GM23338 (cell line): ENCODE measurements around the gene CTSW. TPM values are rescaled to one million over a fixed set of nuclear protein-coding genes. Genes with fewer than 3 reads are reported as not detected.

Experiments
- ATAC-seq: fragments of 200-7000 bp; cut with Tn5 transposase; 3 replicates; pipeline ENCODE4 v1.9.1; 2020
- DNase-seq: peaks from one replicate; pipeline ENCODE4 v3.0.0-alpha.2; 2015; ENCODE audit warnings: low spot score
- H2AFZ ChIP-seq: fragments of 200-600 bp; sonication (generic); 2 replicates; pipeline ENCODE4 v1.8.0; 2016; ENCODE audit warnings: antibody characterized with exemption, mild to moderate bottlenecking, moderate library complexity
- H3F3A ChIP-seq: fragments of 200-600 bp; sonication (generic); replicated peaks from 2 replicates; pipeline ENCODE4 v1.8.0; 2017; ENCODE audit warnings: antibody characterized with exemption, mixed run types, low read depth
- H3K27ac ChIP-seq: fragments of 200-600 bp; sonication (generic); 2 replicates; pipeline ENCODE4 v1.6.1; 2016; ENCODE audit warnings: low read depth
- H3K27me3 ChIP-seq: fragments of 200-600 bp; sonication (generic); 2 replicates; pipeline ENCODE4 v1.8.0; 2016; ENCODE audit warnings: mild to moderate bottlenecking, mixed run types, moderate library complexity; ENCODE audit not compliant: insufficient read depth
- H3K36me3 ChIP-seq: fragments of 200-600 bp; sonication (generic); 2 replicates; pipeline ENCODE4 v1.8.0; 2016; ENCODE audit warnings: mild to moderate bottlenecking; ENCODE audit not compliant: insufficient read depth
- H3K4me1 ChIP-seq: fragments of 200-600 bp; sonication (generic); 2 replicates; pipeline ENCODE4 v1.8.0; 2016; ENCODE audit warnings: mild to moderate bottlenecking, moderate library complexity; ENCODE audit not compliant: insufficient read depth
- H3K4me2 ChIP-seq: fragments of 200-600 bp; sonication (generic); 2 replicates; pipeline ENCODE4 v1.7.1; 2017; ENCODE audit warnings: mixed run types
- H3K4me3 ChIP-seq: fragments of 200-600 bp; sonication (generic); 2 replicates; pipeline ENCODE4 v1.6.1; 2016; ENCODE audit warnings: mixed run types
- H3K79me2 ChIP-seq: fragments of 200-600 bp; sonication (generic); replicated peaks from 2 replicates; pipeline ENCODE4 v1.8.0; 2017; ENCODE audit warnings: mild to moderate bottlenecking; ENCODE audit not compliant: insufficient read depth
- H3K9me2 ChIP-seq: fragments of 200-600 bp; sonication (generic); 2 replicates; pipeline ENCODE4 v1.8.0; 2017; ENCODE audit not compliant: insufficient read depth
- H4K20me1 ChIP-seq: fragments of 200-600 bp; sonication (generic); replicated peaks from 2 replicates; pipeline ENCODE4 v1.8.0; 2017; ENCODE audit warnings: mild to moderate bottlenecking; ENCODE audit not compliant: insufficient read depth
- H3K27ac Mint-ChIP-seq: 2 replicates; pipeline ENCODE4 v1.8.0; 2020; ENCODE audit warnings: inconsistent platforms, mild to moderate bottlenecking, moderate library complexity, mixed read lengths
- H3K27me3 Mint-ChIP-seq: 3 replicates; pipeline ENCODE4 v1.8.0; 2022; ENCODE audit warnings: low read depth, mild to moderate bottlenecking, moderate library complexity, mixed read lengths, inconsistent platforms; ENCODE audit not compliant: insufficient read depth, poor library complexity
- H3K36me3 Mint-ChIP-seq: 3 replicates; pipeline ENCODE4 v1.8.0; 2021; ENCODE audit warnings: low read depth, mild to moderate bottlenecking, inconsistent platforms, moderate library complexity, mixed read lengths
- H3K4me1 Mint-ChIP-seq: 3 replicates; pipeline ENCODE4 v1.8.0; 2020; ENCODE audit warnings: mild to moderate bottlenecking, inconsistent platforms, mixed read lengths
- H3K4me3 Mint-ChIP-seq: 3 replicates; pipeline ENCODE4 v1.8.0; 2021; ENCODE audit warnings: moderate library complexity, mild to moderate bottlenecking, inconsistent platforms, mixed read lengths
- H3K9me3 Mint-ChIP-seq: 3 replicates; pipeline ENCODE4 v1.8.0; 2020; ENCODE audit warnings: moderate library complexity, mild to moderate bottlenecking, inconsistent platforms, mixed read lengths
- CREB1 ChIP-seq: fragments of 250-450 bp; sonication (Bioruptor Pico); IDR thresholded peaks from 2 replicates; pipeline ENCODE4 v1.5.0; 2020; ENCODE audit warnings: low read depth, mild to moderate bottlenecking, moderate library complexity
- EZH2 ChIP-seq: fragments of 200-600 bp; sonication (generic); IDR thresholded peaks from one replicate; pipeline ENCODE4 v1.8.0; 2017; ENCODE audit warnings: antibody characterized with exemption, mild to moderate bottlenecking, low read depth; ENCODE audit not compliant: unreplicated experiment
- EZH2phosphoT487 ChIP-seq: fragments of 200-600 bp; sonication (generic); IDR thresholded peaks from one replicate; pipeline ENCODE4 v1.8.1; 2018; ENCODE audit warnings: antibody characterized with exemption; ENCODE audit not compliant: unreplicated experiment
- JUNB ChIP-seq: IDR thresholded peaks from one replicate; pipeline ENCODE4 v1.6.1; 2016; ENCODE audit warnings: antibody characterized with exemption; ENCODE audit not compliant: unreplicated experiment
- NANOG ChIP-seq: IDR thresholded peaks from 2 replicates; pipeline ENCODE4 v1.6.1; 2016; ENCODE audit warnings: antibody characterized with exemption, borderline replicate concordance
- POLR2AphosphoS5 ChIP-seq: IDR thresholded peaks from 2 replicates; pipeline ENCODE4 v1.6.1; 2016; ENCODE audit warnings: antibody characterized with exemption, low read depth
- ZNF114 ChIP-seq: fragments of 250-450 bp; sonication (Bioruptor Pico); IDR thresholded peaks from 2 replicates; pipeline ENCODE4 v1.5.0; 2020; ENCODE audit warnings: mild to moderate bottlenecking, moderate library complexity
- polyA plus RNA-seq: library from polyadenylated mRNA; unstranded; fragments of >200 nt; fragmentation: Nextera tagmentation; extraction: Ambion mirVana; gene quantifications from 2 replicates; pipeline ENCODE4 v1.2.1, GENCODE V29; 2016
- total RNA-seq: library from RNA; depleted of rRNA; stranded (reverse); fragments of >200 nt; shearing (Covaris generic); gene quantifications from 2 replicates; pipeline ENCODE4 v1.2.3, GENCODE V29; 2014
- TF ChIP-seq, protein P1 (sequence below), 2 experiments: fragments of 200-600 bp in 1 of 2; sonication (generic) in 1 of 2; conservative IDR thresholded peaks; 2 replicates each; pipeline versions ENCODE4 v1.5.1 to v1.6.1; 2016 to 2017; ENCODE audit warnings: antibody characterized with exemption in 2 of 2, low read depth in 2 of 2, mild to moderate bottlenecking in 2 of 2, moderate library complexity in 1 of 2
- TF ChIP-seq, protein P2 (sequence below): IDR thresholded peaks from 2 replicates; pipeline ENCODE4 v1.6.1; 2016; ENCODE audit warnings: antibody characterized with exemption
- TF ChIP-seq, protein P3 (sequence below): IDR thresholded peaks from one replicate; pipeline ENCODE4 v1.6.1; 2018; ENCODE audit warnings: antibody characterized with exemption; ENCODE audit not compliant: unreplicated experiment

The CTSW gene
- total and polyA plus RNA-seq, 2 experiments from 2014 or later: not detected

DNA sequence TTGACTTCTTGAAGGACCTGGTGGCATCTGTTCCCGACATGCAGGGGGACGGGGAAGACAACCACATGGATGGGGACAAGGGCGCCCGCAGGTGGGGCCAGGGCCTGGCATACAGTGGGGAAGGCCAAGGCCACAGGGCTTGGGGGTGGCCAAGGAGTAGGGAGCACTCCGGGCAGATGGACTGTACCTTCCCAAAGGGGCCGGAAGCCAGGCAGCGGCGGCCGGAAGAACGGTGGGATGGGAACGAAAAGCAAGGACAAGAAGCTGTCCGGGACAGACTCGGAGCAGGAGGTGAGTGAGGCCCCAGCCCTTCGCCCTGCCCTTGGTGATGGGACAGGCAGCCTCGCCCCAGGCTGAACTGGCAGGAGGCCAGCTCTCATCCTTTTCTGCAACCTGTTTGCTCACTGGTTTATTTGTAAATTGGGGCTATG, 40.8 kb downstream of the CTSW start:
- Mint-ChIP-seq H3K4me3 (peak overlapping the region; percentile 87), H3K27me3 (peaks cover 15% of the 10 kb centered on the region), H3K4me1 (peaks cover under 1% of the 10 kb centered on the region; the same call in 2 of the 3 replicates), H3K27ac (no peak overlapping the region), H3K36me3 (peaks cover 21% of the 10 kb centered on the region), H3K9me3 (no peaks in the 10 kb centered on the region)
- Histone ChIP-seq H3F3A (0 out of 2 replicates have a peak, but pooled peaks cover 4% of the 10 kb centered on the region), H2AFZ (no peak overlapping the region), H3K27me3 (no peaks in the 10 kb centered on the region), H3K27ac (no peak overlapping the region), H3K4me1 (peaks cover 5% of the 10 kb centered on the region; the same call in 1 of the 2 replicates), H4K20me1 (no peaks in the 10 kb centered on the region), H3K9me2 (no peaks in the 10 kb centered on the region), H3K4me2 (peak overlapping the region; percentile 95), H3K79me2 (peaks cover 7% of the 10 kb centered on the region), H3K36me3 (no peaks in the 10 kb centered on the region; the same call in 1 of the 2 replicates), H3K4me3 (peak overlapping the region; percentile 87)
- no peak for DNase-seq
- ATAC-seq: no peak
- TF ChIP-seq JUNB: no peak
- TF ChIP-seq CREB1 (CRISPR knock-in tag): no peak
- no peak for TF ChIP-seq ZNF114 (CRISPR knock-in tag)
- TF ChIP-seq, protein P1, sequence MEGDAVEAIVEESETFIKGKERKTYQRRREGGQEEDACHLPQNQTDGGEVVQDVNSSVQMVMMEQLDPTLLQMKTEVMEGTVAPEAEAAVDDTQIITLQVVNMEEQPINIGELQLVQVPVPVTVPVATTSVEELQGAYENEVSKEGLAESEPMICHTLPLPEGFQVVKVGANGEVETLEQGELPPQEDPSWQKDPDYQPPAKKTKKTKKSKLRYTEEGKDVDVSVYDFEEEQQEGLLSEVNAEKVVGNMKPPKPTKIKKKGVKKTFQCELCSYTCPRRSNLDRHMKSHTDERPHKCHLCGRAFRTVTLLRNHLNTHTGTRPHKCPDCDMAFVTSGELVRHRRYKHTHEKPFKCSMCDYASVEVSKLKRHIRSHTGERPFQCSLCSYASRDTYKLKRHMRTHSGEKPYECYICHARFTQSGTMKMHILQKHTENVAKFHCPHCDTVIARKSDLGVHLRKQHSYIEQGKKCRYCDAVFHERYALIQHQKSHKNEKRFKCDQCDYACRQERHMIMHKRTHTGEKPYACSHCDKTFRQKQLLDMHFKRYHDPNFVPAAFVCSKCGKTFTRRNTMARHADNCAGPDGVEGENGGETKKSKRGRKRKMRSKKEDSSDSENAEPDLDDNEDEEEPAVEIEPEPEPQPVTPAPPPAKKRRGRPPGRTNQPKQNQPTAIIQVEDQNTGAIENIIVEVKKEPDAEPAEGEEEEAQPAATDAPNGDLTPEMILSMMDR (conservative IDR thresholded peaks at IDR 0.05; ENCODE audit: low read depth in 2 of 2): no peak
- no peak for TF ChIP-seq NANOG
- TF ChIP-seq, protein P2, sequence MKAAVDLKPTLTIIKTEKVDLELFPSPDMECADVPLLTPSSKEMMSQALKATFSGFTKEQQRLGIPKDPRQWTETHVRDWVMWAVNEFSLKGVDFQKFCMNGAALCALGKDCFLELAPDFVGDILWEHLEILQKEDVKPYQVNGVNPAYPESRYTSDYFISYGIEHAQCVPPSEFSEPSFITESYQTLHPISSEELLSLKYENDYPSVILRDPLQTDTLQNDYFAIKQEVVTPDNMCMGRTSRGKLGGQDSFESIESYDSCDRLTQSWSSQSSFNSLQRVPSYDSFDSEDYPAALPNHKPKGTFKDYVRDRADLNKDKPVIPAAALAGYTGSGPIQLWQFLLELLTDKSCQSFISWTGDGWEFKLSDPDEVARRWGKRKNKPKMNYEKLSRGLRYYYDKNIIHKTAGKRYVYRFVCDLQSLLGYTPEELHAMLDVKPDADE: no peak
- TF ChIP-seq, protein P3, sequence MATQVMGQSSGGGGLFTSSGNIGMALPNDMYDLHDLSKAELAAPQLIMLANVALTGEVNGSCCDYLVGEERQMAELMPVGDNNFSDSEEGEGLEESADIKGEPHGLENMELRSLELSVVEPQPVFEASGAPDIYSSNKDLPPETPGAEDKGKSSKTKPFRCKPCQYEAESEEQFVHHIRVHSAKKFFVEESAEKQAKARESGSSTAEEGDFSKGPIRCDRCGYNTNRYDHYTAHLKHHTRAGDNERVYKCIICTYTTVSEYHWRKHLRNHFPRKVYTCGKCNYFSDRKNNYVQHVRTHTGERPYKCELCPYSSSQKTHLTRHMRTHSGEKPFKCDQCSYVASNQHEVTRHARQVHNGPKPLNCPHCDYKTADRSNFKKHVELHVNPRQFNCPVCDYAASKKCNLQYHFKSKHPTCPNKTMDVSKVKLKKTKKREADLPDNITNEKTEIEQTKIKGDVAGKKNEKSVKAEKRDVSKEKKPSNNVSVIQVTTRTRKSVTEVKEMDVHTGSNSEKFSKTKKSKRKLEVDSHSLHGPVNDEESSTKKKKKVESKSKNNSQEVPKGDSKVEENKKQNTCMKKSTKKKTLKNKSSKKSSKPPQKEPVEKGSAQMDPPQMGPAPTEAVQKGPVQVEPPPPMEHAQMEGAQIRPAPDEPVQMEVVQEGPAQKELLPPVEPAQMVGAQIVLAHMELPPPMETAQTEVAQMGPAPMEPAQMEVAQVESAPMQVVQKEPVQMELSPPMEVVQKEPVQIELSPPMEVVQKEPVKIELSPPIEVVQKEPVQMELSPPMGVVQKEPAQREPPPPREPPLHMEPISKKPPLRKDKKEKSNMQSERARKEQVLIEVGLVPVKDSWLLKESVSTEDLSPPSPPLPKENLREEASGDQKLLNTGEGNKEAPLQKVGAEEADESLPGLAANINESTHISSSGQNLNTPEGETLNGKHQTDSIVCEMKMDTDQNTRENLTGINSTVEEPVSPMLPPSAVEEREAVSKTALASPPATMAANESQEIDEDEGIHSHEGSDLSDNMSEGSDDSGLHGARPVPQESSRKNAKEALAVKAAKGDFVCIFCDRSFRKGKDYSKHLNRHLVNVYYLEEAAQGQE: no peak
- TF ChIP-seq EZH2phosphoT487: no peak

DNA sequence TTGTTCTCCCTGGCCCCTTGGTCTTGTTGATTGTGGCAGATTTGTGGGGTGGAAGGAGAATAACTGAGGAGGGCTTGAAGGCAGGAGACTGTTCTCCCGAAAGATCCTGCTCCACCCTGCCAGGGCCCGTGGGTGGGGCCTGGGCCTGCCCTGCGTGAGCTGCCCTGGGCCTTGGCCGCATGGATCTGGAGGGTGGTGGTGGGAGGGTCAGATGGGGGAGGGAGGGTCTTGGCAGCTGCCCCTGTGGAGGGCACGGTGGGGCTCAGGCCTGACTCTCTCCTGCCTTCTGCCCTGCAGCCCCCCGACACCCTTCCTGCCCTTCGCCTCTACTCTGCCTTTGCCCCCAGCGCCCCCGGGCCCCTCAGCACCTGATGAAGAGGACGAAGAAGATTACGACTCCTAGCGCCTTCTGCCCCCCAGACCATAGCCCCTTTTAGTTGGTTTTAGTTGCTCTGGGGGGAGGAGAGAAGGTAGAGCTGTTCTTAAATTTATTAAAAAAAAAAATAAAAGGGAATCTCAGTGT, 41.5 kb downstream of the CTSW start:
- Mint-ChIP-seq H3K4me3 (peak overlapping the region; percentile 87; the same call in 2 of the 3 replicates), H3K36me3 (peaks cover 21% of the 10 kb centered on the region), H3K4me1 (no peaks in the 10 kb centered on the region; the same call in 2 of the 3 replicates), H3K27ac (no peak overlapping the region), H3K27me3 (peaks cover 15% of the 10 kb centered on the region), H3K9me3 (no peaks in the 10 kb centered on the region)
- Histone ChIP-seq H3K27me3 (no peaks in the 10 kb centered on the region), H3K27ac (no peak overlapping the region), H3K4me2 (no peak overlapping the region), H3K4me1 (peaks cover 5% of the 10 kb centered on the region; the same call in 1 of the 2 replicates), H4K20me1 (no peaks in the 10 kb centered on the region), H3K79me2 (peaks cover 7% of the 10 kb centered on the region), H3K4me3 (no peak overlapping the region), H2AFZ (no peak overlapping the region), H3K9me2 (no peaks in the 10 kb centered on the region), H3F3A (0 out of 2 replicates have a peak, but pooled peaks cover 4% of the 10 kb centered on the region), H3K36me3 (no peaks in the 10 kb centered on the region; the same call in 1 of the 2 replicates)
- ATAC-seq: no peak
- DNase-seq: no peak
- TF ChIP-seq POLR2AphosphoS5 (no peak), EZH2 (no peak), JUNB (no peak)
